Lung (tissue), 16 donors: Measurements from ENCODE around the gene CERCAM. TPM values are rescaled to one million over a fixed set of nuclear protein-coding genes. Genes with fewer than 3 reads are reported as not detected.

Source experiments
- ATAC-seq: fragments of 200-7000 bp; cut with Tn5 transposase; one replicate; pipeline ENCODE4 v1.9.1; 2020; ENCODE audit warnings: moderate number of reproducible peaks; ENCODE audit not compliant: insufficient read depth, low FRiP score
- DNase-seq, 3 donors: peaks; one replicate each; pipeline ENCODE4 v3.0.0-alpha.2; 2013 to 2017
- H3K27ac ChIP-seq, 2 donors: one replicate each; pipeline ENCODE4 v1.5.1; 2013; ENCODE audit warnings: mild to moderate bottlenecking in 2 of 2, moderate library complexity in 2 of 2, control low read depth in 1 of 2, inconsistent platforms in 1 of 2, low read depth in 1 of 2, low read length in 1 of 2
- H3K27me3 ChIP-seq, 3 donors: one replicate each; pipeline ENCODE4 v1.5.1; 2013; ENCODE audit warnings: low read length in 2 of 3; ENCODE audit not compliant: control insufficient read depth in 3 of 3, insufficient read depth in 3 of 3
- H3K36me3 ChIP-seq, 4 donors: one replicate each; pipeline ENCODE4 v1.5.1; 2013; ENCODE audit warnings: low read length in 4 of 4, mild to moderate bottlenecking in 1 of 4, moderate library complexity in 1 of 4; ENCODE audit not compliant: control insufficient read depth in 4 of 4, insufficient read depth in 4 of 4
- H3K4me1 ChIP-seq, 5 donors: one replicate each; pipeline ENCODE4 v1.5.1; 2013; ENCODE audit warnings: low read length in 5 of 5, mild to moderate bottlenecking in 2 of 5, moderate library complexity in 1 of 5; ENCODE audit not compliant: control insufficient read depth in 5 of 5, insufficient read depth in 5 of 5
- H3K4me3 ChIP-seq: one replicate; pipeline ENCODE4 v1.5.1; 2013; ENCODE audit warnings: mild to moderate bottlenecking, control low read depth, moderate library complexity
- H3K9ac ChIP-seq, 2 donors: one replicate each; pipeline ENCODE4 v1.5.1; 2013; ENCODE audit warnings: low read length in 2 of 2, control low read depth in 1 of 2; ENCODE audit not compliant: insufficient read depth in 1 of 2
- H3K9me3 ChIP-seq, 4 donors: one replicate each; pipeline ENCODE4 v1.5.1; 2013; ENCODE audit warnings: low read length in 3 of 4, mild to moderate bottlenecking in 1 of 4, moderate library complexity in 1 of 4; ENCODE audit not compliant: control insufficient read depth in 4 of 4, insufficient read depth in 3 of 4
- CTCF ChIP-seq: IDR thresholded peaks from 2 replicates; pipeline ENCODE4 v1.5.1; 2012; ENCODE audit warnings: mild to moderate bottlenecking; ENCODE audit errors: control extremely low read depth, extremely low read depth
- WGBS, 2 donors: extraction: QIAGEN DNeasy Blood & Tissue Kit; methylation state at CpG; one replicate each; pipeline ENCODE4 v1.1.7; 2013; 5-methylcytosine and 5-hydroxymethylcytosine counted together
- long read RNA-seq, 5 donors: transcript quantifications; one replicate each; lab custom pipeline, GENCODE V29; 2026
- polyA plus RNA-seq, 2 donors: library from polyadenylated mRNA; stranded (reverse); fragments of 200-250 nt; gene quantifications; one replicate each; pipeline ENCODE4 v1.2.1, GENCODE V29; 2013
- total RNA-seq, 2 donors: library from RNA; depleted of rRNA in 1 of 2; stranded (reverse); fragments of >200 nt in 1 of 2; gene quantifications; one replicate each; pipeline ENCODE4 v1.2.1, GENCODE V29; 2014 to 2021
- donor health status: control.
- donor health status: control.
- donor health status: Bipolar disorder and iron deficiency.
- donor health status: healthy.
- donor health status: DM: yes; HTN: yes; CAD: no.

The CERCAM gene, protein sequence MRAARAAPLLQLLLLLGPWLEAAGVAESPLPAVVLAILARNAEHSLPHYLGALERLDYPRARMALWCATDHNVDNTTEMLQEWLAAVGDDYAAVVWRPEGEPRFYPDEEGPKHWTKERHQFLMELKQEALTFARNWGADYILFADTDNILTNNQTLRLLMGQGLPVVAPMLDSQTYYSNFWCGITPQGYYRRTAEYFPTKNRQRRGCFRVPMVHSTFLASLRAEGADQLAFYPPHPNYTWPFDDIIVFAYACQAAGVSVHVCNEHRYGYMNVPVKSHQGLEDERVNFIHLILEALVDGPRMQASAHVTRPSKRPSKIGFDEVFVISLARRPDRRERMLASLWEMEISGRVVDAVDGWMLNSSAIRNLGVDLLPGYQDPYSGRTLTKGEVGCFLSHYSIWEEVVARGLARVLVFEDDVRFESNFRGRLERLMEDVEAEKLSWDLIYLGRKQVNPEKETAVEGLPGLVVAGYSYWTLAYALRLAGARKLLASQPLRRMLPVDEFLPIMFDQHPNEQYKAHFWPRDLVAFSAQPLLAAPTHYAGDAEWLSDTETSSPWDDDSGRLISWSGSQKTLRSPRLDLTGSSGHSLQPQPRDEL
- 10 to 100 TPM; 17.9 to 27.5 TPM for total RNA-seq
- 10 to 100 TPM in 1 of 2 donors, 1 to 10 TPM in 1; 6.0 to 10.7 TPM for polyA plus RNA-seq
- long read RNA-seq, donor 1, transcript CERCAM-201 (13 exons, 2,685 nt) = major isoform, 10 of 17 reads
- long read RNA-seq, donor 1, partial matches to known transcripts = 5 of 17 reads
- long read RNA-seq, donor 1, other reads (novel, unspliced or antisense) = 0 of 17 reads
- long read RNA-seq, donor 2, partial matches to known transcripts = 0 of 3 reads
- long read RNA-seq, donor 2, other reads (novel, unspliced or antisense) = 0 of 3 reads
- long read RNA-seq, donor 3, partial matches to known transcripts = 0 of 5 reads
- long read RNA-seq, donor 3, other reads (novel, unspliced or antisense) = 0 of 5 reads
- long read RNA-seq, donor 4, partial matches to known transcripts = 5 of 6 reads
- long read RNA-seq, donor 4, other reads (novel, unspliced or antisense) = 0 of 6 reads
- long read RNA-seq, donor 5, transcript CERCAM-201 (13 exons, 2,685 nt) = major isoform, 8 of 33 reads
- long read RNA-seq, donor 5, partial matches to known transcripts = 25 of 33 reads
- long read RNA-seq, donor 5, other reads (novel, unspliced or antisense) = 0 of 33 reads

DNA sequence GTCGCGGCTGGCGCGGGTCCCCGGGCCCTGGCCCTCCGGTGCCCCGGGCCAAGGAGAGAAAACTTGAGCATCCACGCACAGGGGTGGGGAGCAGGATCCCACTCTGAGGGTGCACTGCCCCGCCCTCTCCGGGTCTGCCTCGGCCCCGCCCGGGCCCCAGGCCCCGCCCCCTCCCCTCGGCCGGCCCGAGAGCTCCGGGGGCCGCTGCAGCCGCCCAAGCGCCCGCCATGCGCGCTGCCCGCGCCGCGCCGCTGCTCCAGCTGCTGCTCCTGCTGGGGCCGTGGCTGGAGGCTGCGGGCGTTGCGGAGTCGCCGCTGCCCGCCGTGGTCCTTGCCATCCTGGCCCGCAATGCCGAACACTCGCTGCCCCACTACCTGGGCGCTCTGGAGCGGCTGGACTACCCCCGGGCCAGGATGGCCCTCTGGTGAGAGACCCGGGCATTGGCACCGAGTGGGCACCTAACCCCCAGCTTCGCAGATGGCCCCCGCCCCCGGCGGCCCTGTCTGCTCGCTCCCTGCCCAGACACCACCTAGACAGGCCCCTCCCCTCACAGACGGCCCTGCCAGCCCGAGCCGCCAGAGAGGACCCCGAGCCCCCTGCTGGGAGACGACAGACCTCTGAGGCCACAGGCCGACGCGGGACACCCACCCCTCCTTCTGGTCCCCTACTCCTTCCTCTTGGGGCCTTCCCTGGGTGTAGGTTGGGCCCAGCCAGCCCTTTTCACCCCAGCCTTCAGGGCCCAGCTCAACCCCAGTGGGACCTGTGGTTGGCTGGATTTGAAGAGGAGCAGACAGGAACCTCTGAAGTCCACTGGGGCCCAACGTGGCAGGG is at the start of gene CERCAM:
CERCAM (plus strand) TSS at position 207 of the 831 bp plus-strand sequence; CDS start at position 228, 21 bp downstream.
- peaks cover 0 to 5% (median under 1%) of the 10 kb centered on the region in 4 donors for H3K36me3 ChIP-seq
- H3K9me3 ChIP-seq = no peaks in the 10 kb centered on the region
- no peaks in the 10 kb centered on the region for H3K27me3 ChIP-seq
- peak within 1 kb of the TSS; percentile 18 to 54 for H3K27ac ChIP-seq
- ATAC-seq = peak; percentile 83
- peak; percentile 73 to 81 (median 73) for DNase-seq
- H3K4me1 ChIP-seq = peaks cover 0 to 26% (median 5%) of the 10 kb centered on the region in 5 donors
- no peak for TF ChIP-seq CTCF
- H3K4me3 ChIP-seq = peak within 1 kb of the TSS; percentile 61
- 1 to 2% methylated on average over 34 to 59 of the region's 59 CpGs for WGBS, 2 donors
- peak within 1 kb of the TSS in 1 of 2 donors; percentile 23 for H3K9ac ChIP-seq

- peak overlapping the region; percentile 91 for H3K27ac ChIP-seq
- no peak for TF ChIP-seq CTCF
- no peaks in the 10 kb centered on the region for H3K27me3 ChIP-seq
- WGBS, 2 donors = 0 to 2% methylated on average over 10 of the region's 10 CpGs
- H3K9ac ChIP-seq = peak overlapping the region; percentile 53 to 88
- H3K9me3 ChIP-seq = no peaks in the 10 kb centered on the region
- peak overlapping the region; percentile 96 for H3K4me3 ChIP-seq
- no peak for DNase-seq
- peaks cover 0 to 15% (median 6%) of the 10 kb centered on the region in 4 donors for H3K36me3 ChIP-seq
- no peak for ATAC-seq
- peaks cover 7 to 14% (median 12%) of the 10 kb centered on the region in 5 donors for H3K4me1 ChIP-seq
These were observed 49.0 kb upstream of the CERCAM start for GRCh38 chr9:128371630-128372117.

DNA sequence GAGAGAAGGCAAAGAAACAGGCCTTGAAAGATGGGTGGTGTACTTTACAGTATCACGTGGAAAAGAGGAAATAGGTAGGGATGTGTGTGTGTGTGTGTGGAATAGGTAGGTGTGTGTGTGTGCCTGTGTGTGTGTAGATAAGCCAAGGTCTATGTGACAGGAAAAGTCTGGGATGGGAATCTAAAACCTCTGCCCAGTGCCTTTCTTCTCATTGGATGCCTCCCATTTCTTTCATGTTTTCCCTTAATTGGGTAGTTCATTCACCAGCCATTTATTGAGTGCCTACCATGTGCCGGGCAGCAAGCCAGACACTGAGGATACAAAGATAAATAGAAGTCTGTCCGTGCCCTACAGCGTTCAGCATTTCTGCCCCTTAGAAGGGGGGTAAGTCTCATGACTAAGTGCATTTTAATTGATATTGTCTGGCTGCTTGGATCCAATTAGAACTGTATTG is 48.4 kb upstream of the CERCAM start:
- peaks cover 0 to 15% (median 6%) of the 10 kb centered on the region in 4 donors for H3K36me3 ChIP-seq
- no peaks in the 10 kb centered on the region for H3K9me3 ChIP-seq
- H3K4me1 ChIP-seq = peaks cover 7 to 14% (median 12%) of the 10 kb centered on the region in 5 donors
- peak overlapping the region in 1 of 2 donors; percentile 88 for H3K9ac ChIP-seq
- 25 to 26% methylated on average over 4 of the region's 4 CpGs for WGBS, 2 donors
- no peaks in the 10 kb centered on the region for H3K27me3 ChIP-seq
- peak overlapping the region in 1 of 2 donors; percentile 91 for H3K27ac ChIP-seq
- H3K4me3 ChIP-seq = peak overlapping the region; percentile 96
- DNase-seq = no peak
- ATAC-seq = no peak
- no peak for TF ChIP-seq CTCF
